ENCODE data around the gene MAN2B1. TPM values are rescaled to one million over a fixed set of nuclear protein-coding genes. Genes with fewer than 3 reads are reported as not detected.
A peak's percentile ranks its signal among the peaks of the same experiment; 100 is the strongest.
"Not testable (repeated sequence)": the region's sequence is repeated elsewhere in the genome, so short reads cannot be mapped to it uniquely, and the experiment has no call there.

Gene MAN2B1
- total and polyA plus RNA-seq, 11 donors, result 16.0 to 135 (median 29.0) TPM

DNA sequence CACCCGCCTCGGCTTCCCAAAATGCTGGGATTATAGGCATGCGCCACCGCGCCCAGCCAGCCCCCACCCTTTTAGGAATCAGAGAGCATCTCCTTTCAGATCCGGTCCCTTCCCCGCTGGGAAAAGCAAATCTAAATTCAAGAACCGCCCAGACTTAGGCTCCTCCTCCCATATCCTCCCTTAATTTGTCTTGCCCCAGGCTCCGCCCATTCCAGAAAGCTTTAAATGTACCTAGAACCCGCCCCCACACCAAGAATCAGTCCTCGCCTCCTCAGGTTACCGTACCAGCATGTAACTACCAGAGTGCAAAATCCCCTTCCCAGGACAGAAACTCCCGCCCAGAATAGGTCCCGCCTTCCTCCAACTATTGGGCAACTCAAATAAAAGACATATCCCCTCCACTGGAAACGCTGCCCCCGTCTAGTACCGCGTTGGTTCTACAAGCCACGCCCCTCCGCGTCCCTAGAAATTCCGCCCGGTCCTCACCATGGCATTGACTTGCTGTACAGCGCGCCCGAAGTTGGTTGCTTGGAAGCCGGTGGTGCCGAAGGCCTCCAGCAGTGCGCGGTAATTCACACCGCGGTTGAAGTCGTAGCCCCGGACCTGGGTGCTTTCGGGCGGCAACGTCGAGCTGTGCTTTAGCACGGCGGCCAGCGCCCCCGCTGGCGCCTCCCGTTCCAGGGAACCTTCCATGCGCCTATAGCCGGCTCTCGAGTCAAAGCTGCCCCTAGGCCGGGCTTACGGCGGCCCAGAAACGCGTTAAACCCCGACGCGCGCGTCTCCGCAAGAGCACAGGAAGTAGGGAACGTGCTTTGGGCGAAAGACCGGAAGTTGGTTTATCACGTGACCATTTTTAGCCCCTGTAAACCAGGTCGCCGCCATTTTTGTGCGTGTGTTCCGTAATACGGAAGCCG is 14.8 kb upstream of the MAN2B1 start, which contains the start of gene DHPS:
DHPS (minus strand) TSS at position 807 of the 914 bp plus-strand sequence; CDS start at position 693, 114 bp downstream.
- peaks cover 0 to 39% (median 36%) of the 10 kb centered on the region in 9 donors for H3K36me3 ChIP-seq
- peak within 1 kb of the TSS; percentile 80 to 100 (median 95) for H3K27ac ChIP-seq
- peaks cover 0 to 21% (median 8%) of the 10 kb centered on the region in 12 donors for H3K4me1 ChIP-seq
- intact Hi-C loops (cut with DNase I), result loop anchor here in 1 of 10 donors (5.0 kb wide), 1 partner anchor 41 kb away; the partner anchor contains the start of gene TNPO2
- peak within 1 kb of the TSS; percentile 55 to 99 (median 90) for H3K4me3 ChIP-seq
- H3K27me3 ChIP-seq, result no peaks in the 10 kb centered on the region
- peak in 1 of 12 donors; percentile 20 for TF ChIP-seq CTCF (IDR thresholded peaks at IDR 0.05)
- TF ChIP-seq POLR2A (IDR thresholded peaks at IDR 0.05), result peak in 1 of 2 donors; percentile 27
- ATAC-seq, result peak; percentile 89 to 95 (median 90)
- 0% methylated on average over 57 to 68 of the region's 68 CpGs for WGBS, 4 donors
- no peaks in the 10 kb centered on the region for H3K9me3 ChIP-seq
- peak; percentile 90 to 96 (median 95) for DNase-seq

- WGBS, 4 donors, result 91 to 96% (median 95%) methylated on average over 9 of the region's 9 CpGs
- intact Hi-C loops (cut with DNase I), result loop anchor here in 1 of 10 donors (5.0 kb wide), 1 partner anchor 42 kb away; the partner anchor contains the start of gene TNPO2
- H3K27me3 ChIP-seq, result no peaks in the 10 kb centered on the region
- no peaks in the 10 kb centered on the region for H3K9me3 ChIP-seq
- H3K27ac ChIP-seq, result no peak overlapping the region
- no peak for DNase-seq
- TF ChIP-seq POLR2A (IDR thresholded peaks at IDR 0.05), result no peak
- no peak for TF ChIP-seq CTCF (IDR thresholded peaks at IDR 0.05)
- no peak overlapping the region for H3K4me3 ChIP-seq
- no peak for ATAC-seq
- H3K36me3 ChIP-seq, result peaks cover 0 to 52% (median 49%) of the 10 kb centered on the region in 9 donors
- peaks cover 0 to 23% (median 8%) of the 10 kb centered on the region in 12 donors for H3K4me1 ChIP-seq
These were observed 13.5 kb upstream of the MAN2B1 start for GRCh38 chr19:12680034-12680433.

GRCh38 chr19:12678039-12678438 is 11.5 kb upstream of the MAN2B1 start:
- Histone ChIP-seq H3K4me1 (peaks cover 0 to 23% (median 8%) of the 10 kb centered on the region in 12 donors), H3K36me3 (peaks cover 0 to 71% (median 69%) of the 10 kb centered on the region in 9 donors)
- intact Hi-C loops (cut with DNase I), result loop anchor here in 4 of 10 donors (5.0 to 10.0 kb wide), 3 partner anchors 116 to 169 kb away; no protein-coding TSS in a partner anchor
- 91 to 94% (median 92%) methylated on average over 5 of the region's 5 CpGs for WGBS, 4 donors
- not testable (repeated sequence) for H3K27me3 ChIP-seq, DNase-seq, ATAC-seq, H3K4me3 ChIP-seq, H3K9me3 ChIP-seq, H3K27ac ChIP-seq

- Histone ChIP-seq H3K27me3 (no peaks in the 10 kb centered on the region), H3K4me1 (peaks cover 0 to 19% (median 7%) of the 10 kb centered on the region in 12 donors), H3K4me3 (no peak overlapping the region), H3K27ac (no peak overlapping the region), H3K9me3 (no peaks in the 10 kb centered on the region), H3K36me3 (peaks cover 0 to 83% (median 76%) of the 10 kb centered on the region in 9 donors)
- intact Hi-C loops (cut with DNase I), result loop anchor here in 4 of 10 donors (5.0 to 10.0 kb wide), 3 partner anchors 115 to 170 kb away; no protein-coding TSS in a partner anchor
- DNase-seq (no peak), ATAC-seq (no peak)
- WGBS, 4 donors, result 75 to 89% (median 89%) methylated on average over 6 to 12 of the region's 12 CpGs
- no peak for TF ChIP-seq CTCF (IDR thresholded peaks at IDR 0.05)
- TF ChIP-seq POLR2A (IDR thresholded peaks at IDR 0.05), result no peak
These were observed 10.4 kb upstream of the MAN2B1 start for GRCh38 chr19:12676928-12677327.
